Panc1 (cell line): ENCODE results near the gene LDHAL6A.

Source experiments
- CTCF ChIP-seq: fragments of 450-650 bp; IDR thresholded peaks from 2 replicates; pipeline ENCODE4 v1.5.1; 2017; ENCODE audit warnings: mild to moderate bottlenecking
- POLR2AphosphoS5 ChIP-seq: IDR thresholded peaks from 2 replicates; pipeline ENCODE4 v1.6.1; 2012; ENCODE audit warnings: mild to moderate bottlenecking, low read depth, low read length, moderate library complexity
- REST ChIP-seq, 2 experiments: IDR thresholded peaks; 2 replicates each; pipeline ENCODE4 v1.6.1; 2011 to 2012; ENCODE audit warnings: low read depth in 2 of 2, control low read depth in 1 of 2, low read length in 1 of 2, mild to moderate bottlenecking in 1 of 2, moderate library complexity in 1 of 2; ENCODE audit not compliant: insufficient read depth in 1 of 2

- TF ChIP-seq REST (IDR thresholded peaks at IDR 0.05; ENCODE audit: insufficient read depth in 1 of 2, low read depth in 2 of 2, low read length in 1 of 2) (no peak), CTCF (no peak), POLR2AphosphoS5 (no peak)
Observed at GRCh38 chr11:18472587-18472986, 16.9 kb downstream of the LDHAL6A start.
